HG03469 (cell line): ENCODE data around the gene ZNF80.
A peak's percentile ranks its signal among the peaks of the same experiment; 100 is the strongest.
"Not testable (repeated sequence)": the region's sequence is repeated elsewhere in the genome, so short reads cannot be mapped to it uniquely, and the experiment has no call there.

Experiments used
- ATAC-seq: cut with Tn5 transposase; IDR thresholded peaks from one replicate; pipeline ENCODE4 v1.9.1; 2021; ENCODE audit warnings: mild to moderate bottlenecking, moderate library complexity, moderate number of reproducible peaks; ENCODE audit not compliant: unreplicated experiment

ZNF80 gene

DNA sequence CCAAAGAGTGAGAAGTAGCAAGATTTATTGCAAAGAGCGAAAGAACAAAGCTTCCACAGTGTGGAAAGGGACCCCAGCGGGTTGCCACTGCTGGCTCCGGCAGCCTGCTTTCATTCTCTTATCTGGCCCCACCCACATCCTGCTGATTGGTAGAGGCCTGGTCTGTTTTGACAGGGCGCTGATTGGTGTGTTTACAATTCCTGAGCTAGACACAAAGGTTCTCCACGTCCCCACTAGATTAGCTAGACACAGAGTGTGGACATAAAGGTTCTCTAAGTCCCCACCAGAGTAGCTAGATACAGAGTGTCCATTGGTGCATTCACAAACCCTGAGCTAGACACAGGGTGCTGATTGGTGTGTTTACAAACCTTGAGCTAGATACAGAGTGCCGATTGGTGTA lies at the start of gene ZNF80:
ZNF80 (minus strand) TSS at position 101 of the 400 bp plus-strand sequence. CDS start 504 bp downstream, outside the sequence.
- not testable (repeated sequence) for ATAC-seq

DNA sequence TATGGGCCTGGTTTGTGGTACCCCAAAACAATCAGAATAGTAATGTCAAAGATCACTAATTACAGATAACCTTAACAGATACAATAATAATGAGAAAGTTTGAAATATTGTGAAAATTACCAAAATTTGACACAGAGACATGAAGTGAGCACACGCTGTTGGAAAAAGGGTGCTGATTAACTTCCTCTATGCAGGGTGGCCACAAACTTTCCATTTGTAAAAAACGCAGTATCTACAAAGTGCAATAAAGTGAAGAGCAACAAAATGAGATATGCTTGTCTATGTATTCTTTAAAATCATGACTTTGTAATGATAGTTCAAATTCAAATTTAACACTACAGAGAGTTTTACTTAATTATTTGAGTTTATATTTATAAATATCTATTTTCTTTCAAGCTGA lies 48.9 kb upstream of the ZNF80 start:
- ATAC-seq = no peak

DNA sequence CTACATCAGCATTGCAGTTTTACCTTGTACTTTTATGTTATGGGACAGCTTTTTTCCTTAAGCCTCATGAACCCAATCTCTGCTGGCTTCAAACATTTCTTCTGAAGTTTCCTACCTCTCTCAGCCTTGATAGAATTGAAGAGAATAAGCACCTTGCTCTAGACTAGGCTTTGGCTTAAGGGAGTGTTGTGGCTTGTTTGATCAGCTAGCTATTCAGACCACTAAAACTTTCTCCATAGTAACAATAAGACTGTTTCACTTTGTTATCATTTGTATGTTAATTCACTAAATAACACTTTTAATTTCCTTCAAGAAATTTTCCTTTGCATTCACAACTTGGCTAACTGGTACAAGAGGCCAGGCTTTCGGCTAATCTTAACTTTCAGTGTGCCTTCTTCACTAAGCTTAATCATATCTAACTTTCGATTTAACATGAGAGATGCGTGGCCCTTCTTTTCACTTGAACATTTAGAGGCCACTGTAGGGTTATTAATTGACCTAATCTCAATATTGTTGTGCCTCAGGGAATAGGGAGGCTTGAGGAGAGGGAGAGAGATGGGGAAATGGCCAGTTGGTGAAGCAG lies 48.4 kb upstream of the ZNF80 start:
- no peak for ATAC-seq

GRCh38 chr3:114284644-114285043 lies 47.3 kb upstream of the ZNF80 start:
- no peak for ATAC-seq

GRCh38 chr3:114276856-114277255 lies 39.5 kb upstream of the ZNF80 start:
- not testable (repeated sequence) for ATAC-seq

DNA sequence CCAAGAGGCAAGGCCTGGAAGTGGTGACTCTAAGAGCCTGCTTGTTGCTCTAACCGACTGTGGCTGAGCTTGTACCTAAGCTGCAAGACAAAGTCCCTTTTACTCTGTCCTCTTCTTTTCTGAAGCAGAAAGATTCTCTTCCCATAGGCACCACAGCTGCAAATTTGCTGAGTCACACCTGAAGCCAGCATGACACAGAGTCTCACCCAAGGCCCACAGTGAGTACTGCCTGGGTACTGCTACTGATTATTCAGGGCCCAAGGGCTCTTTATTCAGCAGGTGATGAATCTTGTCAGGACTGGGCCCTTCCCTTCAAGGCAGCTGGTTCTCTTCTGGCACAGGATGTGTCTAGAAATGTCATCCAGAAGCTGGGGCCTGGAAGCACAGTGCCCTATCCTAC lies 37.6 kb upstream of the ZNF80 start:
- ATAC-seq = no peak

DNA sequence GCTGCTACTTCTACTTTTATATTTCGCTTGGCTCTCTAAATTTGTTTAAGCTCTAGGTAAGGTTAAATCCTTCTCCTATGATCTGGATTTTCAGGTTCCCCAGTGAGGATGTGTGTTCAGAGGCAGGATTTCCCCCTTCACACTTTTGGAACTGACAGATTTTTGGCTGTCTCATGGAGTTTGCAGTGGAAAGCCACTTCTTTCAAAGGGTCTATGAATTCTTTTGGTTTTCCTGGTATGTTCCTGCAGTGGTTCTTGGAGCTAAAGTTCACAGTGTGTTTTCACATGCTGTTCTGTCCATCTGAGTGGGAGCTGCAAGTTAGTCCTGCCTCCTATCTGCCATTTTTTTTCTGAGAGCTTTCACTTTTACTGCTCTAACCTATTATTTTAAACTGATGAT lies 34.9 kb upstream of the ZNF80 start:
- no peak for ATAC-seq

DNA sequence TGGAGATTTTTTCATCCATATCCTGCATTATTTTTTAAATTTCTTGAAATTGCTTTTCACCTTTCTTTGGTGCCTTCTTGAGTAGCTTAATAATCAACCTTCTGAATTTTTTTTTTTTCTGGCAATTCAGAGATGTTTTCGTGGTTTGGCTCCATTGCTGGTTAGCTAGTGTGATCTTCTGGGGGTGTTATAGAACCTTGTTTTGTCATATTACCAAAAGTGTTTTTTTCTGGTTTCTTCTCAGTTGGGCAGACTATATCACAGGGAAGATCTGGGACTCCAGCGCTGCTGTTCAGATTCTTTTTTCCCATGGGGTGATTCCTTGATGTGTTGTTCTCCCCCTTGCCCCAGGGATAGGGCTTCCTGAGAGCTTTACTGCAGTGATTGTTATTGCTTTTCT lies 32.6 kb upstream of the ZNF80 start:
- ATAC-seq = no peak

DNA sequence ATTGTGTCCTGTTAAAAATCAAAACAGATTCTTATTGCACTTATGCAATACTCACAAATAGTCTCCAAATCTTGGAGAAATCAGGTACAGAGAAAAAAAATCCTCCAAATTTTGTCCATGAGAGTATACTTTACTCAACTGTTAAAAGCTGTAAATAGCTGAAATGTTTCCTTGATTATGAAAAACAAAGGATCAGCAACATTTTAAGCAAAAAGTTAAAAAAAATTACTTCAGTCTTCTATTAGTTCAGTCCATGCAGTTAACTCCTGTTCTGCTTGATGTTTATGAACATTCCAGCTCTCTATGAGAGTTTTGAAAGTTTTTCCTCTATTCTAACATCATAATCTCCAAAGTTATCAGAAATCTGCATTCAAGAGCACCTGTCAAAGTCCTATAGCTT lies 22.8 kb upstream of the ZNF80 start:
- no peak for ATAC-seq

- ATAC-seq = no peak
These were observed 22.2 kb upstream of the ZNF80 start for GRCh38 chr3:114259566-114259965.

- no peak for ATAC-seq
These were observed 16.1 kb upstream of the ZNF80 start for GRCh38 chr3:114253505-114253904.

GRCh38 chr3:114252954-114253353 lies 15.6 kb upstream of the ZNF80 start:
- ATAC-seq = no peak

GRCh38 chr3:114242947-114243346 lies 5.6 kb upstream of the ZNF80 start:
- peak; percentile 100 for ATAC-seq

GRCh38 chr3:114241262-114241661 lies 3.9 kb upstream of the ZNF80 start:
- ATAC-seq = no peak

- ATAC-seq = not testable (repeated sequence)
These were observed 888 bp upstream of the ZNF80 start for GRCh38 chr3:114238146-114238785.

DNA sequence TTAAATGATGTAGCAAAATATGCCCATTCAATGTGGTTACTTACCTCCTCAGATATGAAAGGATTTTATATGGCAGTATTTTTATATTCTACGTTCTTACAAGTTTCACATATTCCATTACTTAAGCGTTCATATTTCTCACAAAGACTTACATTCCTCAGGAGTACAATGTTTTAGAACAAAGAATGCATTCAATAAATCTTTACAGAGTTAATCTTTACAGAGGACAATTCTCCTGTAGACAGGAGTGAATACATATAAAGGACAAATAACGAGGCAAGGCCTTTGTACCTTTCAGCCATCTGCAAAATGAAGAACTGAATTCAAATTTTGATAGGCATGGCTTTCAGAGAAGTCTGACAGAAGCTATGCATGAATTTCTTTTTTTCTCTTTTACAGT lies 1.9 kb downstream of the ZNF80 start:
- ATAC-seq = no peak

DNA sequence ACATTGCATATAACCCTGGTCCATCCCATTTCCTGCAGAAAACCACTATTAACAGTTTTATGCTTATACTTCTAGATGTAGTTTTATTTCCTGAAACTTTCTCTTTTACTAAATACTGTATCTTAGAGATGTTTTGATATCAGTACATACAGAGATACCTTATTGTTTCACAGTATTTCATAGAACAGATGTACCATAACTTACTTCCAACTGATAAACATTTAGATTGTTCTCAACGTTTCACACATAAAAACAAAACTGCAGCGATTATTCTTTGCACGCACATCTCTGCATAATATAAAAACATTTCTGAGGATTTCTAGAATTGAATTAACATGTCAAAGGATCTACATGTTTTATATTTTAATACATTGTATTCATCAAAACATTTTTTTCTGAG lies 2.6 kb downstream of the ZNF80 start:
- no peak for ATAC-seq

DNA sequence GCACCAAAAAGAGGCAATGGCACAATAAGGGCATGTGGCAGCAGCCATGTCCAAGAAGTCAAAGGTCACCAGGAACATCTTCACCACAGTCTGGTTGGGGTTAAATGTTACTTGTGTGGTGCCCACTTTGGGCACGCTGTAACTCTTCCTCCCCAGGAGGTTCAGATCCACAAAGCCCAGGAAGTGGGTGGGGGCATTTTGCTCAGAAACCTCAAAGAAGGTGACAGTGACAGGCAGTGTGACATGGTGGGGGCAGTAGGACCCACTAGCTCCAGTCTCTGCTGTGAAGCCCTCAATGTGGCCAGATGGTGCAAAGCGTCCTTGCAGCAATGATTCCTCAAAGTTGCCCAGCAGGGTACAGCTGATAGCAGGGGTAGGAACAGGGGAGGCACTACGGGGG lies 5.8 kb downstream of the ZNF80 start:
- no peak for ATAC-seq

GRCh38 chr3:114227076-114227475 lies 10.3 kb downstream of the ZNF80 start:
- no peak for ATAC-seq

DNA sequence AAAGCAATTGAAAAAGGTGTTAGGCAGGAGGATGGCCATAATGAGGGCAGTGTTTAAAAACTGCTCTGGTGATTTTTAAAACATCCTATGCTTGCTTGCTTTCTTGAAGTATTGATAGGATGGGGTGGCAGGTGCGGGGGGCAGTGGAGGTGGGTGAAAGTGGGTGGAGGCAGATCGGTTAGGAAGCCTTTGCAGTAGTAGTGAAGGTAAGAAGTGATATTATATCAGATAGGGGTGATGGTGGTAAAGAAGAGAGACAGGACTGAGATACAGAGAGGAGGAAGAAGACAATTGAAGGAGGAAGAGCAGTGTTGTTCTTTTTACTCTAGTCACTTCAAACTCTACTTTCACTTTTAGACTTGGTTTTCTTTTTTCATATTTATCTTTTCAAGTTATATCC lies 11.1 kb downstream of the ZNF80 start:
- ATAC-seq = no peak

- ATAC-seq = peak; percentile 88
These were observed 14.2 kb downstream of the ZNF80 start for GRCh38 chr3:114223143-114223542.

DNA sequence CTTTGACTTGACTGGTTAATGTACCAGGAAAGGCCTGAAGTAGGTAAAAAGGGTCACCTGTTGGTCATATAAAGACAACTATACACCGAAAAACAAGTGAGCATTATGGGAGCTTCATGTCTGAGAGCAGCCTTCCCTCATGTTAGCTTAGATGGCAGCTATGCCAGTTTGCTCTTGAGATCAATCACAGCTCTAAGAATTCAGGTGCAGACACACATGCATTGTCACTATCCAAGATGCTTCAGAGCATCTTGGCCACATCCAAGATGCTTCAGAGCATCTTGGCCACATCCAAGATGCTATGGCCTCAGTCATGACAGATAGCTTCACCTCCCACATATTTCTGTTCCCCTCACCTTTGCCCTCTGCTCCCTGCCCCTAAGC lies 15.5 kb downstream of the ZNF80 start:
- no peak for ATAC-seq
